Subcutaneous abdominal adipose tissue (tissue), 5 donors: ENCODE measurements around the gene ROBO1.
"Not testable (repeated sequence)": the region's sequence is repeated elsewhere in the genome, so short reads cannot be mapped to it uniquely, and the experiment has no call there.

Experiments
- H3K27ac ChIP-seq: one replicate; pipeline ENCODE4 v1.7.0; 2013; ENCODE audit warnings: low read depth, mild to moderate bottlenecking, inconsistent platforms, low read length, moderate library complexity
- H3K27me3 ChIP-seq, 5 donors: one replicate each; pipeline ENCODE4 v1.7.0; 2013; ENCODE audit warnings: low read length in 5 of 5, inconsistent platforms in 1 of 5; ENCODE audit not compliant: control insufficient read depth in 5 of 5, insufficient read depth in 4 of 5
- H3K36me3 ChIP-seq, 5 donors: one replicate each; pipeline ENCODE4 v1.7.0; 2013; ENCODE audit warnings: low read length in 5 of 5; ENCODE audit not compliant: control insufficient read depth in 5 of 5, insufficient read depth in 5 of 5
- H3K4me1 ChIP-seq, 5 donors: one replicate each; pipeline ENCODE4 v1.7.0; 2013; ENCODE audit warnings: low read length in 5 of 5, mild to moderate bottlenecking in 3 of 5, moderate library complexity in 1 of 5; ENCODE audit not compliant: control insufficient read depth in 5 of 5, insufficient read depth in 5 of 5
- H3K4me3 ChIP-seq, 5 donors: one replicate each; pipeline ENCODE4 v1.7.0; 2013; ENCODE audit warnings: low read length in 5 of 5, low read depth in 1 of 5
- H3K9ac ChIP-seq, 5 donors: one replicate each; pipeline ENCODE4 v1.7.0; 2013; ENCODE audit warnings: low read length in 5 of 5, mild to moderate bottlenecking in 4 of 5, moderate library complexity in 3 of 5
- H3K9me3 ChIP-seq, 5 donors: one replicate each; pipeline ENCODE4 v1.7.0; 2013; ENCODE audit warnings: low read length in 5 of 5; ENCODE audit not compliant: control insufficient read depth in 5 of 5
- donor health status: healthy.
- donor health status: healthy.
- donor health status: healthy.
- donor health status: healthy.
- donor health status: healthy.

Gene ROBO1

DNA sequence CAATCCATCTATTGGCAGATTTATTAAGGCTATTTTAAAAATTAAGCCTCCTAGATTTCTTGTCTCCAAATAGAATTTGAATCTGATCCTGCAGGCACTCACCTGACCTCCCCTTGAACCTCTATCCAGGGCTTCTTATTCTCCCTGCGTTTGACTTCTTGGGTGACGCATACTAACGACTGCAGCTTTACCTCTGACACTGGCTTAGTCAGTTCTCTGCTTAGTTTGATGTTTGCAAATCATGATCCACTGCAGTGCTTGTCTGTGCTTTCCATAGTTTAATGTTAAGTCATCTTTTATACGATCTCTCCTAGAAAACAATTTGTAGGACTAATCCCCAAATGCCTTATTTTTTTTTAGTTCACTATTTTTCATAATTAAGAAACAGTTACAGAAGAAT lies 233.1 kb downstream of the ROBO1 start:
- Histone ChIP-seq H3K9me3 (no peaks in the 10 kb centered on the region), H3K4me3 (no peak overlapping the region), H3K27ac (no peak overlapping the region), H3K27me3 (no peaks in the 10 kb centered on the region), H3K36me3 (no peaks in the 10 kb centered on the region), H3K4me1 (no peaks in the 10 kb centered on the region), H3K9ac (no peak overlapping the region)

DNA sequence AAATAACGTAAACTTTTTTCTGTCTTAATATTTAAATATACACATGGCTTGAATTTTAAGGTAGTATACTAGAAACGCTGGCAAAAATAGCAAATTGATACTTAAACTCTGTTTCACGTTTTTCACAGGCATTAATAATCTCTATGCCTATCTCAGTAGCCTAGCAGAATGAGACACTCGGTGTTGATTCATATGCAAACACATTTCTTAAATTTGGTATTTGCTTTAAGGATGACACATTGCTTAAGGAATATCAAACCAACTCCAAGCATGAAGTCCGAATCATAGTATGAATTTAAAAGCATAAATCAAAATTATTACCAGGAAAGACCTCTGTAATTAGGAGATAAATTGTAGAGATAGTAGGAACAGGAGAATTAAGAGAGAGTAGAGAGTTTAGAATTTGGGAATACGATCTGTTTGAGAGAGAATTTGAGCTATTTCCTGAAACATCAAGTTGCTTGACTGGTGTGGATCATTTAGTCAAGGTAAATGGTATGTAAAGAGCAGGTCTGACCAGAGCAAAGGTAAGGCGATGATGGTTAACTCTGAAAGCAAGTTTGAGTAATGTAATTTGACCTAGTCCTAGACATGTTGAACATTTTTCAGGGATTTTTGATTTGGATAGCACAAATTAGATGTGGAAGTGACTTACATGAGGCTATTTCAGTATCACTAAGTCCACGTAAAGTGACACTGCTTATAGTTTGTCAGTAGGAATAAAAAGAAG lies 236.1 kb downstream of the ROBO1 start:
- H3K36me3 ChIP-seq, result no peaks in the 10 kb centered on the region
- no peak overlapping the region for H3K4me3 ChIP-seq
- H3K4me1 ChIP-seq, result no peaks in the 10 kb centered on the region
- no peaks in the 10 kb centered on the region for H3K27me3 ChIP-seq
- no peak overlapping the region for H3K9ac ChIP-seq
- H3K9me3 ChIP-seq, result no peaks in the 10 kb centered on the region
- no peak overlapping the region for H3K27ac ChIP-seq

DNA sequence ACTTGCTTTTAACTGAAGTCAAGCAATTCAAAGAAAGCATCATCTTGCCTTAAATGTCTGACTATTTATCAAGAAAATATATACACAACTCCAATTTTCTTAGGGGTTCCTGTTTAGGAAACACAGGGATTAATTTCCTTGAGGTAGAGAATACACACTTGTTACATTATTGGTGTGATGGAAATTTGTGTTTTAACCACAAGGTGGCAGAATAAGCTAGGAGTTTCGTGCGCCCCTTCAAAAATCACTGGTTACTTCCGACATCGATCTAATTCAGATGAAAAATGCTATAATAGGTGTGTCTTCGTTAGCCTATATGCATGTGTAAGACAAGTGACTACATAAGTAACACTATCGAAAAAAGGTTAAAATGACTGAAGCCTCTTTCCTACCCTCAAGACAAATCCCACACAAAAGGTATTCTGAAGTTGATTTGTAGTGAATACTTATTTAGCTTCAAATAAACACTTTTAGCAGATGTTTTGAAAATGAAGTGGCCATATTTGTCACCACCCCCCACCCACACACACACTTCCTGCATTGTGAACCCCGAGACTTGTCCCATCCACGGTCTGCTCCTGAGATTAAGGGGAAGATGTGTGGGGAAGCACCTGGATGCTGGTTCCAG lies 246.5 kb downstream of the ROBO1 start:
- Histone ChIP-seq H3K36me3 (no peaks in the 10 kb centered on the region), H3K27me3 (peaks cover 0 to 2% (median 0%) of the 10 kb centered on the region in 5 donors), H3K27ac (no peak overlapping the region), H3K4me3 (no peak overlapping the region), H3K9ac (no peak overlapping the region), H3K4me1 (no peaks in the 10 kb centered on the region), H3K9me3 (no peaks in the 10 kb centered on the region)

GRCh38 chr3:79517766-79518413 lies 249.9 kb downstream of the ROBO1 start:
- peaks cover 0 to 2% (median 0%) of the 10 kb centered on the region in 5 donors for H3K27me3 ChIP-seq
- H3K27ac ChIP-seq, result no peak overlapping the region
- no peak overlapping the region for H3K4me3 ChIP-seq
- H3K9me3 ChIP-seq, result no peaks in the 10 kb centered on the region
- no peak overlapping the region for H3K9ac ChIP-seq
- no peaks in the 10 kb centered on the region for H3K36me3 ChIP-seq
- H3K4me1 ChIP-seq, result peaks cover 0 to 7% (median 4%) of the 10 kb centered on the region in 5 donors

GRCh38 chr3:79516795-79517194 lies 251.0 kb downstream of the ROBO1 start:
- no peaks in the 10 kb centered on the region for H3K9me3 ChIP-seq
- H3K9ac ChIP-seq, result no peak overlapping the region
- H3K27ac ChIP-seq, result no peak overlapping the region

GRCh38 chr3:79515072-79515471 lies 252.7 kb downstream of the ROBO1 start:
- Histone ChIP-seq H3K36me3 (no peaks in the 10 kb centered on the region), H3K9me3 (no peaks in the 10 kb centered on the region), H3K4me1 (peaks cover 0 to 7% (median 4%) of the 10 kb centered on the region in 5 donors), H3K27me3 (no peaks in the 10 kb centered on the region), H3K4me3 (peak overlapping the region in 2 of 5 donors; percentile 10 to 52), H3K27ac (no peak overlapping the region), H3K9ac (peak overlapping the region in 1 of 5 donors; percentile 26)

More at GRCh38 chr3:79516795-79517194, 251.0 kb downstream of the ROBO1 start:
- Histone ChIP-seq H3K36me3 (no peaks in the 10 kb centered on the region), H3K4me3 (no peak overlapping the region), H3K4me1 (peaks cover 0 to 7% (median 4%) of the 10 kb centered on the region in 5 donors), H3K27me3 (peaks cover 0 to 2% (median 0%) of the 10 kb centered on the region in 5 donors)

- H3K9ac ChIP-seq, result no peak overlapping the region
- H3K4me3 ChIP-seq, result no peak overlapping the region
- no peak overlapping the region for H3K27ac ChIP-seq
- H3K27me3 ChIP-seq, result no peaks in the 10 kb centered on the region
- H3K36me3 ChIP-seq, result no peaks in the 10 kb centered on the region
- peaks cover 0 to 7% (median 4%) of the 10 kb centered on the region in 5 donors for H3K4me1 ChIP-seq
- no peaks in the 10 kb centered on the region for H3K9me3 ChIP-seq
Observed at GRCh38 chr3:79514069-79514468, 253.7 kb downstream of the ROBO1 start.

GRCh38 chr3:79506751-79507150 lies 261.0 kb downstream of the ROBO1 start:
- H3K27ac ChIP-seq, result no peak overlapping the region
- no peaks in the 10 kb centered on the region for H3K36me3 ChIP-seq
- H3K4me3 ChIP-seq, result no peak overlapping the region
- H3K9me3 ChIP-seq, result no peaks in the 10 kb centered on the region
- H3K9ac ChIP-seq, result no peak overlapping the region
- H3K27me3 ChIP-seq, result no peaks in the 10 kb centered on the region
- no peaks in the 10 kb centered on the region for H3K4me1 ChIP-seq

GRCh38 chr3:79502216-79502681 lies 265.5 kb downstream of the ROBO1 start:
- not testable (repeated sequence) for H3K36me3 ChIP-seq, H3K9me3 ChIP-seq, H3K4me1 ChIP-seq, H3K4me3 ChIP-seq, H3K27me3 ChIP-seq, H3K27ac ChIP-seq, H3K9ac ChIP-seq
